HG03060 (cell line): Measurements from ENCODE around the gene PCDHGC5.

Source experiments
- ATAC-seq: cut with Tn5 transposase; IDR thresholded peaks from one replicate; pipeline ENCODE4 v1.9.1; 2021; ENCODE audit warnings: low read depth, moderate number of reproducible peaks; ENCODE audit not compliant: unreplicated experiment

PCDHGC5 gene

GRCh38 chr5:141488591-141489561 is at the start of gene PCDHGC5:
Gene PCDHGC5 (plus strand): TSS chr5:141489081. CDS start chr5:141489241, 160 bp downstream.
- ATAC-seq = no peak

GRCh38 chr5:141439411-141440141 is 49.3 kb upstream of the PCDHGC5 start:
- no peak for ATAC-seq

GRCh38 chr5:141440341-141440740 is 48.5 kb upstream of the PCDHGC5 start:
- ATAC-seq = no peak

DNA sequence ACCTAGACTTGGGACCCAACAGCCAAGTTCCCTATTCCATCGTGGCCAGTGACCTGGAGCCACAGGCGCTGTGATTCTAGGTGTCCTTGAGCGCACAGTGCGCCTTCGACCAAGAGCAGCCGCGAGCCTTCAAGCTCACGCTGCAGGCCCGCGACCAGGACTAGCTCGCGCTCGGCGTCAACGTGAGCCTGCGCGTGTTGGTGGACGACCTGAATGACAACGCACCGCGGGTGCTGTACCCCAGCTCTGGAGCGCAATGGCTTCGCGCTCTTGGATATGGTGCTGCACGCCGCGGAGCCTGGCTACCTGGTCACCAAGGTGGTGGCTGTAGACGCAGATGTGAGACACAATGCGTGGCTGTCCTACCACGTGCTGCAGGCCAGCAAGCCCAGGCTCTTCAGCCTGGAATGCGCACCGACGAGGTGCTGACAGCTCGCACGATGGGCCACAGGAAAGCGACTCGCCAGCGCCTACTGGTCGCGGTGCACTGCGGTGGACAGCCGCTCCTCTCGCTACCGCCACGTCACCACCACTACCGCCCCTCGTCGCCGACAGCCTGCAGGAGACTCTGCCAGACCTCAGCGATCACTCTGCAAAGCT is 47.2 kb upstream of the PCDHGC5 start:
- no peak for ATAC-seq

DNA sequence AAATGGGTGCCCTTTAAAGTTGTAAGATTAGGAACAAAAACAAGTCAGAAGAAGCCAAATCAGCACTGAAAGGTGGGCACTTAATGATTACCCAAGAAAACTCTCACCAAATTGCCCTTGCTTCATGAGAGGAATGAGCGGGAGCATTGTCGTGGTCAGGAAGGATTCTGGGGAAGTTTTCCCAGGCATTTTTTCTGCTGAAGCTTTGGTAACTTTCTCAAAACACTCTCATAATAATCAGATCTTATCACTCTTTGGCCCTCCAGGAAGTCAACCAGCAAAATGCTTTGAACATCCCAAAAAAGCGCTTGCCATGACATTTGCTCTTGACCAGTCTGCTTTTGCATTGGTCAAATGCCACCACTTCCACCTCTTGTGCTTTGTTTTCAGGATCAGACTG is 23.5 kb upstream of the PCDHGC5 start:
- no peak for ATAC-seq

DNA sequence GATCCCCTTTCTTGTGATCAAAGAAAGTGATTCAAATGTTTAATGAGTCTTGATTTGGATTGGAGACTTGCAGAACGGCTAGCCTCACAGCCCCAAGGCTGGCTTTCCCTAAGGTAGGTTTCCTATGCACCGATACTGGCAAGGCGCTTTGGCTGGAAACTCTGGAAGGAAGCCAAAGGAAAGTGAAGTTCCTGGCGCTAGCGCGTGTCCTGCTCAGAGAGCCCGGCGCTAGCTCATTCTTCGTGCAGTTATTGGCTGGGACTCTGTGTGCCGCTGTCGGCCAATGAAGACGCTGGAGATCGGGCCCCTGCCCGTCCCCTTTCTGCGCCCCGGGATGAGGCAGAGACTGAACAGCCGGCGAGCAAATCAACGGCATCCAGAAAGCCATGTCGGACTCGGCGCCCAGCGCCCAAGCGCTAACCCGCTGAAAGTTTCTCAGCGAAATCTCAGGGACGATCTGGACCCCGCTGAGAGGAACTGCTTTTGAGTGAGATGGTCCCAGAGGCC is 13.2 kb upstream of the PCDHGC5 start, which contains the start of gene PCDHGC3:
PCDHGC3 (plus strand) TSS at position 342 of the 507 bp plus-strand sequence; CDS start at position 493, 151 bp downstream.
- ATAC-seq = peak; percentile 96

DNA sequence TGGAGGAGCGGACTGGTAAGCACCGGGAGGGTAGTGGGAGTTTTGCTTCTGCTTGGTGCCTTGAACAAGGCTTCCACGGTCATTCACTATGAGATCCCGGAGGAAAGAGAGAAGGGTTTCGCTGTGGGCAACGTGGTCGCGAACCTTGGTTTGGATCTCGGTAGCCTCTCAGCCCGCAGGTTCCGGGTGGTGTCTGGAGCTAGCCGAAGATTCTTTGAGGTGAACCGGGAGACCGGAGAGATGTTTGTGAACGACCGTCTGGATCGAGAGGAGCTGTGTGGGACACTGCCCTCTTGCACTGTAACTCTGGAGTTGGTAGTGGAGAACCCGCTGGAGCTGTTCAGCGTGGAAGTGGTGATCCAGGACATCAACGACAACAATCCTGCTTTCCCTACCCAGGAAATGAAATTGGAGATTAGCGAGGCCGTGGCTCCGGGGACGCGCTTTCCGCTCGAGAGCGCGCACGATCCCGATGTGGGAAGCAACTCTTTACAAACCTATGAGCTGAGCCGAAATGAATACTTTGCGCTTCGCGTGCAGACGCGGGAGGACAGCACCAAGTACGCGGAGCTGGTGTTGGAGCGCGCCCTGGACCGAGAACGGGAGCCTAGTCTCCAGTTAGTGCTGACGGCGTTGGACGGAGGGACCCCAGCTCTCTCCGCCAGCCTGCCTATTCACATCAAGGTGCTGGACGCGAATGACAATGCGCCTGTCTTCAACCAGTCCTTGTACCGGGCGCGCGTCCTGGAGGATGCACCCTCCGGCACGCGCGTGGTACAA is 12.6 kb upstream of the PCDHGC5 start:
- ATAC-seq = no peak

- no peak for ATAC-seq
Observed at GRCh38 chr5:141477044-141477575, 11.8 kb upstream of the PCDHGC5 start.

DNA sequence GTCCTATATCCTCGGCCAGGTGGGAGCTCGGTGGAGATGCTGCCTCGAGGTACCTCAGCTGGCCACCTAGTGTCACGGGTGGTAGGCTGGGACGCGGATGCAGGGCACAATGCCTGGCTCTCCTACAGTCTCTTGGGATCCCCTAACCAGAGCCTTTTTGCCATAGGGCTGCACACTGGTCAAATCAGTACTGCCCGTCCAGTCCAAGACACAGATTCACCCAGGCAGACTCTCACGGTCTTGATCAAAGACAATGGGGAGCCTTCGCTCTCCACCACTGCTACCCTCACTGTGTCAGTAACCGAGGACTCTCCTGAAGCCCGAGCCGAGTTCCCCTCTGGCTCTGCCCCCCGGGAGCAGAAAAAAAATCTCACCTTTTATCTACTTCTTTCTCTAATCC is 11.1 kb upstream of the PCDHGC5 start:
- no peak for ATAC-seq

DNA sequence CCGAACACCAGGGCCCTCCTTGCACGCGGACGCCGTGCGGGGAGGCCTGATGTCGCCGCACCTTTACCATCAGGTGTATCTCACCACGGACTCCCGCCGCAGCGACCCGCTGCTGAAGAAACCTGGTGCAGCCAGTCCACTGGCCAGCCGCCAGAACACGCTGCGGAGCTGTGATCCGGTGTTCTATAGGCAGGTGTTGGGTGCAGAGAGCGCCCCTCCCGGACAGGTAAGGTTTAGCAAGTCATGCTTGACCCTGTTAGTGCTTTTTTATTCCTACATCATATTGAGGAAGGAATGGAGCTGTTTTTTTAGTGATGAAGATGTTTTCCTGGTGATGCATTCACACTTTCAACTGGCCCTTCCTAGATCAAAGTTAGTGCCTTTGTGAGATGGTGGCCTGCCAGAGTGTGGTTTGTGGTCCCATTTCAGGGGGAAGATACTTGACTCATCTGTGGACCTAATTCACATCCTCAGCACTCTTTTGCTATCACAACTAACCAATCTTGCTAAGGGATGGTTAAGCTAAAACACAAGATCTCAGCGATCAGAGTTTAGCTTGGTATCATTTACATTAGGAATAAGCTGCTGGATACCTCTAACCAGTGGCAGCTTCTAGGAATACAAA is 10.4 kb upstream of the PCDHGC5 start:
- no peak for ATAC-seq

- ATAC-seq = no peak
Observed at GRCh38 chr5:141479776-141480175, 9.1 kb upstream of the PCDHGC5 start.

GRCh38 chr5:141483902-141484301 is 5.0 kb upstream of the PCDHGC5 start:
- no peak for ATAC-seq

GRCh38 chr5:141484310-141484640 is 4.6 kb upstream of the PCDHGC5 start:
- ATAC-seq = no peak

GRCh38 chr5:141484641-141485311 is 4.1 kb upstream of the PCDHGC5 start, which contains the start of gene PCDHGC4:
Gene PCDHGC4 (plus strand): TSS chr5:141485030. CDS start chr5:141485174, 144 bp downstream.
- ATAC-seq = no peak

DNA sequence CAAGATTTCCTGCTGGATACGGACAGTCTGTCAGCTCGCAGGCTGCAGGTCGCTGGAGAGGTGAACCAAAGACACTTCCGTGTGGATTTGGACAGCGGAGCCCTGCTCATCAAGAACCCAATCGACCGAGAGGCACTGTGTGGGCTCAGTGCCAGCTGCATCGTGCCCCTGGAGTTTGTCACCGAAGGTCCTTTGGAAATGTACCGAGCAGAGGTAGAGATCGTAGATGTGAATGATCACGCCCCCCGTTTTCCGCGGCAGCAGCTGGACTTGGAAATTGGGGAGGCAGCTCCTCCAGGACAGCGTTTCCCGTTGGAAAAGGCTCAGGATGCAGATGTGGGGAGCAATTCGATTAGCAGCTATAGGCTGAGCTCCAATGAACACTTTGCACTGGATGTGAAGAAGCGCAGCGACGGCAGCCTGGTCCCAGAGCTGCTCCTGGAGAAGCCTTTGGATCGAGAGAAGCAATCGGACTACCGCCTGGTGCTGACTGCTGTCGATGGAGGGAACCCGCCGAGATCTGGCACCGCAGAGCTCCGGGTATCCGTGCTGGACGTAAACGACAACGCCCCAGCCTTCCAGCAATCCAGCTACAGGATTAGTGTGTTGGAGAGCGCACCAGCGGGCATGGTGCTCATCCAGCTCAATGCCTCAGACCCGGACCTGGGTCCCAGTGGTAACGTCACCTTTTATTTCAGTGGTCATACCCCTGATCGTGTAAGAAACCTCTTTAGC is 3.4 kb upstream of the PCDHGC5 start:
- no peak for ATAC-seq

GRCh38 chr5:141486091-141486490 is 2.8 kb upstream of the PCDHGC5 start:
- no peak for ATAC-seq

DNA sequence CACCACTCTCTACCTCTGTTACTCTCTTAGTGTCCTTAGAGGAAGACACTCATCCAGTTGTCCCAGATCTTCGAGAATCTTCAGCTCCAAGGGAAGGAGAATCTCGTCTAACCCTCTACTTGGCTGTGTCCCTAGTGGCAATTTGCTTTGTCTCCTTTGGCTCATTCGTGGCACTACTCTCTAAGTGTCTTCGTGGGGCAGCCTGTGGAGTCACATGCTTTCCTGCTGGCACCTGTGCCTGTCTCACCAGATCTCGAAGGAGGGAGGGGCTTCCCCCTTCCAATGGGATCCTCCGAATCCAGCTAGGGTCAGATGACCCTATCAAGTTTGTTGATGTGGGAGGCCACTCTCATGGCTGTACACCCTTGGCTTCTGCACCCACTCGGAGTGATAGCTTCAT is 1.8 kb upstream of the PCDHGC5 start:
- no peak for ATAC-seq

- no peak for ATAC-seq
Observed at GRCh38 chr5:141489841-141490240, 960 bp downstream of the PCDHGC5 start.
